Naive thymus-derived CD4-positive, alpha-beta T cell (primary cell): ENCODE data around the gene FLNC. TPM values are rescaled to one million over a fixed set of nuclear protein-coding genes. Genes with fewer than 3 reads are reported as not detected.

Source experiments
- ATAC-seq: fragments of 150-1000 bp; cut with Tn5 transposase; 2 replicates; pipeline ENCODE4 v1.10.0; 2021; ENCODE audit warnings: mild to moderate bottlenecking, moderate library complexity
- CTCF ChIA-PET: fragments of 350-600 bp; sonication (Branson Sonifier 250); formaldehyde crosslinking; loops from one replicate; lab custom pipeline; 2021; ENCODE audit warnings: antibody characterized with exemption; lab: Charles Lee
- POLR2A ChIA-PET: fragments of 350-600 bp; sonication (Branson Sonifier 250); formaldehyde crosslinking; loops from one replicate; lab custom pipeline; 2021; ENCODE audit warnings: antibody characterized with exemption, inconsistent platforms; lab: Charles Lee
- DNase-seq, 9 donors: peaks; one replicate each; pipeline versions ENCODE4 v3.0.0 to v3.0.0-alpha.2; 2020 to 2022; ENCODE audit warnings: mixed read lengths in 1 of 9
- H3K27ac ChIP-seq: one replicate; pipeline ENCODE4 v1.7.0; 2013; ENCODE audit warnings: mild to moderate bottlenecking, low read depth, low read length, moderate library complexity
- H3K27me3 ChIP-seq, 2 donors: one replicate each; pipeline ENCODE4 v1.7.0; 2013; ENCODE audit warnings: low read length in 2 of 2, mild to moderate bottlenecking in 2 of 2, moderate library complexity in 2 of 2; ENCODE audit not compliant: control insufficient read depth in 2 of 2, insufficient read depth in 2 of 2
- H3K36me3 ChIP-seq, 3 experiments: 1 replicate in 2 of 3; 2 replicates in 1 of 3; pipeline ENCODE4 v1.7.0; 2013; ENCODE audit warnings: low read length in 3 of 3, mild to moderate bottlenecking in 3 of 3, moderate library complexity in 1 of 3; ENCODE audit not compliant: insufficient read depth in 3 of 3, control insufficient read depth in 2 of 3
- H3K4me1 ChIP-seq, 2 donors: one replicate each; pipeline ENCODE4 v1.7.0; 2013; ENCODE audit warnings: low read length in 2 of 2, mild to moderate bottlenecking in 2 of 2, moderate library complexity in 1 of 2; ENCODE audit not compliant: control insufficient read depth in 2 of 2, insufficient read depth in 2 of 2
- H3K4me3 ChIP-seq: 2 replicates; pipeline ENCODE4 v1.7.0; 2013; ENCODE audit warnings: mild to moderate bottlenecking, low read length
- H3K9me3 ChIP-seq, 3 experiments: 1 replicate in 2 of 3; 2 replicates in 1 of 3; pipeline ENCODE4 v1.7.0; 2013; ENCODE audit warnings: low read length in 3 of 3; ENCODE audit not compliant: control insufficient read depth in 2 of 3
- H3K27ac Mint-ChIP-seq, 9 donors: one replicate each; pipeline ENCODE4 v1.8.0; 2020 to 2022; ENCODE audit warnings: mixed read lengths in 9 of 9, mild to moderate bottlenecking in 8 of 9, moderate library complexity in 5 of 9, inconsistent platforms in 2 of 9
- H3K27me3 Mint-ChIP-seq, 5 donors: one replicate each; pipeline ENCODE4 v1.8.0; 2021 to 2022; ENCODE audit warnings: mixed read lengths in 5 of 5, mild to moderate bottlenecking in 1 of 5
- H3K36me3 Mint-ChIP-seq, 5 donors: one replicate each; pipeline ENCODE4 v1.8.0; 2020 to 2022; ENCODE audit warnings: mixed read lengths in 5 of 5, mild to moderate bottlenecking in 3 of 5, inconsistent platforms in 1 of 5
- H3K4me1 Mint-ChIP-seq, 7 donors: one replicate each; pipeline ENCODE4 v1.8.0; 2020 to 2022; ENCODE audit warnings: mixed read lengths in 7 of 7, mild to moderate bottlenecking in 3 of 7, inconsistent platforms in 1 of 7
- H3K4me3 Mint-ChIP-seq, 10 donors: one replicate each; pipeline ENCODE4 v1.8.0; 2020 to 2022; ENCODE audit warnings: mild to moderate bottlenecking in 10 of 10, mixed read lengths in 10 of 10, moderate library complexity in 6 of 10, inconsistent platforms in 2 of 10
- H3K9me3 Mint-ChIP-seq, 11 donors: one replicate each; pipeline ENCODE4 v1.8.0; 2020 to 2022; ENCODE audit warnings: mixed read lengths in 11 of 11, mild to moderate bottlenecking in 4 of 11, inconsistent platforms in 1 of 11, moderate library complexity in 1 of 11
- intact Hi-C, 2 donors: fragments of 100-400 bp; cut with micrococcal nuclease; formaldehyde crosslinking; loops; one replicate each; pipeline ENCODE4 v1.15.1; 2023
- polyA plus RNA-seq, 2 donors: library from polyadenylated mRNA; unstranded; fragments of 300-500 nt; fragmentation: Illumina TruSeq; gene quantifications; one replicate each; pipeline ENCODE4 v1.2.3, GENCODE V29; 2021
- total RNA-seq, 6 experiments: library from RNA in 5 of 6; stranded (reverse) in 5 of 6; gene quantifications; 1 replicate in 5 of 6; 2 replicates in 1 of 6; pipeline ENCODE4 v1.2.3 and lab custom pipeline; 2021 to 2026

Gene FLNC
- total and polyA plus RNA-seq, 7 experiments from 2014 or later = 0.05 to 0.19 TPM; not detected in 5

DNA sequence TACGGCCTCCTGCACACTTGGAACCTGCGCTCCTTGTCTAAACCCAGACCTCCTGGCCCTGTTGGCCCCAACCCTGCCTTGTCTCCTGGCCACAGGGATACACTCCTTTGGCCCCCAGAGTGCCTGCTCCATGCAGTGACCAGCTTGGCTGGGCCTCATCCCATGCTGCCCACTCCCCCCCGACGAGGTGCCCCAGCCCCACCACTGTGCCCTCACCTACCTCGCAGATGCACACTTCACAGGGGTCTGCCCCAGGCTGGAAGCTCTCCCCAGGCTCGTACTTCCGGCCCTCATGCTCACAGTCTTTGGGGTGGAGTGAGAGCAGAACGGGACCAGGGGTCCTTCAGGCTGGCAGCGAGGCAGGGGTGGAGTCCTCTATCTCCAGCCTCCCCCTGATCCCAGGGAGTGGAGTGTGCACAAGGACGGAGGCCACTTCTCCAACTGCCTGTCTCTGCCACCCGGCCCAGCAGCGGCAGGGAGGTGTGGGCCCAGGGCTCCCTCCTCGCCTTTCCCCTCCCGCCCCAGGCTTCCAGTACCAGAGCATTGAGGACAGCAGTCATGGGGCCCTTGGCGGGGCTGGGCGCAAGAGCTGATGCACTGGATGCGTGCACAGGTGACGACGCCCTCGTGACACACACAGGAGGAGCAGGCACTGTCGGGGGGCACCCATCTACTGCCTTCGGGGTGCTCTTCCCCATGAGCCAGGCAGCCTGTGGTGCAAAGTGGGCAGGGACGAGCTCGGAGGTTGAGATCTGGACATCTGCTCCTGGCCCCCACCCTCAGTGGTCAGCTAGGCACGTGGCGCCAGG lies 54.6 kb downstream of the FLNC start:
- Histone ChIP-seq H3K27ac (no peak overlapping the region), H3K27me3 (peaks cover 0 to 3% of the 10 kb centered on the region in 2 donors), H3K4me1 (no peaks in the 10 kb centered on the region), H3K9me3 (no peaks in the 10 kb centered on the region), H3K36me3 (no peaks in the 10 kb centered on the region), H3K4me3 (no peak overlapping the region)
- POLR2A ChIA-PET = interaction anchor here (0.9 kb wide), 1 partner anchor 50 kb away, joined by 4 read pairs; no protein-coding TSS in a partner anchor
- intact Hi-C loops = loop anchor here in 1 of 2 donors (5.0 kb wide), 1 partner anchor 412 kb away; no protein-coding TSS in a partner anchor
- Mint-ChIP-seq H3K27ac (no peak overlapping the region), H3K9me3 (no peaks in the 10 kb centered on the region), H3K36me3 (no peaks in the 10 kb centered on the region), H3K4me1 (peaks cover 0 to 3% (median 0%) of the 10 kb centered on the region in 7 donors), H3K27me3 (peaks cover 3 to 11% (median 4%) of the 10 kb centered on the region in 5 donors), H3K4me3 (no peak overlapping the region)
- DNase-seq = no peak
- ATAC-seq = no peak
- CTCF ChIA-PET = interaction anchor here (1.1 to 1.8 kb wide), 2 partner anchors 90 to 411 kb away, joined by 3 to 7 read pairs; no protein-coding TSS in a partner anchor

DNA sequence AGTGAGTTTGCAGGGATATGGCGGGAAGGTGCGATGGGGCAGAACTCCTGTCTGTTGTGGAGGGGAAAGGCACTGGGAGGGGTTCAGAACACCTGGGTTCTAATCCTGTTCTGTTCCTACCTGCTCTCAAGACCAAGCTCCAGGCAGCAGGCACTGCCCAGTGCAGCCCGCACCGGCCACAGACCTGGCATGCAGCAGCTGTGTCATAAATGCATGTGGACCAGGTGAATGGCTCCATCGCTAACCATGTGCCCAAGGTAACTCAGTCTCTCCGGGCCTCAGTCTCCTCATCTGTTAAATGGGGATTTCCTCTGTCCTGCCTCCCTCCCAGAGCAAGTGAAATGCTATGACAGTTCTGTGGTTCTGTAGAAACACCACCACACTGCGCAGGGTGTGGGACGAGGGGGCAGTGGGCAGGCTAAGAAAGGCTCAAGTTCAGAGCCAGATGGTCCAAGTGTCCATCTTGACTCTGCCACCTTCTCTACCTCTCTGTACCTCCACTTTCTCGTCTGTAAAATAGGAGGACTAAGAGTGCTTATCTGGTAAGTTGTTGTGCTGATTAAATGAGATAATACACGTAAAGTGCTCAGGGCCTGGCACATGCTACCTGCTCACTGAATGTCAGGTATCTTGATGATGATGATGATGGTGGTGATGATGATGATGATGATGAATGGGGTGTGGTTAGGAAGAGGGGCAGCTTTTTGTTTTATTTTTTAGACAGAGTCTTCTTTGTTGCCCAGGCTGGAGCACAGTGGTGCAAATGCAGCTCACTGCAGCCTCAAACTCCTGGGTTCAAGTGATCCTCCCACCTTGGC lies 55.4 kb downstream of the FLNC start:
- Histone ChIP-seq H3K36me3 (no peaks in the 10 kb centered on the region), H3K4me3 (no peak overlapping the region), H3K4me1 (no peaks in the 10 kb centered on the region), H3K9me3 (no peaks in the 10 kb centered on the region), H3K27ac (no peak overlapping the region), H3K27me3 (peaks cover 0 to 3% of the 10 kb centered on the region in 2 donors)
- ChIA-PET CTCF (interaction anchor here (1.1 kb wide), 1 partner anchor 91 kb away, joined by 3 read pairs; no protein-coding TSS in a partner anchor), POLR2A (interaction anchor here (0.6 kb wide), 1 partner anchor 1125 kb away, joined by 3 read pairs; no protein-coding TSS in a partner anchor)
- DNase-seq (no peak), ATAC-seq (no peak)
- Mint-ChIP-seq H3K4me3 (no peak overlapping the region), H3K27me3 (peaks cover 5 to 17% (median 9%) of the 10 kb centered on the region in 5 donors), H3K9me3 (no peaks in the 10 kb centered on the region), H3K27ac (no peak overlapping the region), H3K4me1 (peaks cover 0 to 3% (median 0%) of the 10 kb centered on the region in 7 donors), H3K36me3 (no peaks in the 10 kb centered on the region)
- intact Hi-C loops = no loop called here

- Histone ChIP-seq H3K27ac (no peak overlapping the region), H3K4me3 (no peak overlapping the region), H3K9me3 (no peaks in the 10 kb centered on the region), H3K27me3 (peaks cover 0 to 3% of the 10 kb centered on the region in 2 donors), H3K4me1 (no peaks in the 10 kb centered on the region), H3K36me3 (no peaks in the 10 kb centered on the region)
- Mint-ChIP-seq H3K36me3 (no peaks in the 10 kb centered on the region), H3K4me1 (peaks cover 0 to 3% (median 0%) of the 10 kb centered on the region in 7 donors), H3K27me3 (peaks cover 5 to 17% (median 10%) of the 10 kb centered on the region in 5 donors), H3K4me3 (no peak overlapping the region), H3K9me3 (no peaks in the 10 kb centered on the region), H3K27ac (no peak overlapping the region)
- POLR2A ChIA-PET = interaction anchor here (0.6 kb wide), 1 partner anchor 1124 kb away, joined by 3 read pairs; no protein-coding TSS in a partner anchor
- intact Hi-C loops = no loop called here
- ATAC-seq (no peak), DNase-seq (no peak)
- CTCF ChIA-PET = no interaction called here
These were observed 56.4 kb downstream of the FLNC start for GRCh38 chr7:128886391-128887168.

DNA sequence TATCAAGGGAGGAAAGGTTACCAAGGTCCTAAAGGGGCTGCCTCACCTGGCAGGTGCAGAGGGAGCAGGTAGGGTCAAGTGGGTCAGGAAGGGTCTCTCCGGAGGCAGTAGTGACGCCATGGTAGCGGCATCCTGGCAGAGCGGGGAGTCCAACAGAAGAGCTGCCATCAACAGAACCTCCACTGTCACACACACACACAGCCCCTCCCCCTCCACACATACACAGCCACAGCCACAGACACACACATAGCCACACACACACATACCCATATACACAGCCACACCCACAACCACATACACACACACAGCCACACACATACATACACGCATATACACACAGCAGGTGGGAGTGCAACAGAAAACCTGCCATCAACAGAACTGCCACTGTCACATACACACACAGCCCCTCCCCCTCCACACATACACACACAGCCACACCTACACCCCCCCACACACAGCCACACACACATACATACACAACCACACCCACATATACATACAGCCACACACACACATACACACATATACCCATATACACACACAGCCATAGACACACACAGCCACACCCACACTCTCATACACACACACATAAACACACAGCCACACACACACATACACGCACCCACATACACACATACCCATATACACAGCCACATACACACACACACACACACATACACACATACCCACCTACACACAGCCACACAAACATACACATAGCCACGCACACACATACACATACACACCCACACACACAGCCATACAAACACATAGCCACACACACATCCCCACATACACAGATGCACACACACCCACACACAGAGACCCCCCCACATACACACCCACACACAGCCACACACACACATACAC lies 57.2 kb downstream of the FLNC start:
- H3K36me3 Mint-ChIP-seq = no peaks in the 10 kb centered on the region
- peaks cover 0 to 3% of the 10 kb centered on the region in 2 donors for H3K27me3 ChIP-seq

DNA sequence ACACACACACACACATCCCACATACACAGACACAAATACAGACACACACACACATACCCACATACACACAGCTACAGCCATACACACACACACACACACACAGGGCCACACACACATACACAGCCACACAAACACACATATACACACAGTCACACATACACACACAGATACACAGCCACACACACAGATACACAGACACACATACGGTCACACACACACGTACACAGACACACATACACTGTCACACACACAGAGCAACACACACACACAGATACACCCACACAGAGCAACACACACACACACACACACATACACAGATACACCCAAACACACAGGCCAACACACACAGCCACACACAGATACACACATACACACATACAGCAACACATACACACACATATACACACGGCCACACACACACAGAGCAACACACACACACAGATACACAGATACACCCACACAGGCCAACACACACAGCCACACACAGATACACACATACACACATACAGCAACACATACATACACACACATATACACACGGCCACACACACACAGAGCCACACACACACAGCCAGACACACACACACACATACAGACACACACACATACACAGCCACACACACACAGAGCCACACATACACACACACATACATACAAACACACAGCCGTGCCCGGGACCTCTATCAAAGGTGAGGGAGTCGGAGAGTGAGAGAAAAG lies 58.0 kb downstream of the FLNC start:
- Mint-ChIP-seq H3K27ac (no peak overlapping the region), H3K27me3 (peaks cover 5 to 20% (median 15%) of the 10 kb centered on the region in 5 donors), H3K36me3 (no peaks in the 10 kb centered on the region), H3K9me3 (no peaks in the 10 kb centered on the region), H3K4me3 (no peak overlapping the region), H3K4me1 (peaks cover 0 to 3% (median 0%) of the 10 kb centered on the region in 7 donors)
- peaks cover 0 to 3% of the 10 kb centered on the region in 2 donors for H3K27me3 ChIP-seq
- no peak for DNase-seq
- no peak overlapping the region for H3K27ac ChIP-seq
- POLR2A ChIA-PET = no interaction called here
- CTCF ChIA-PET = no interaction called here
- intact Hi-C loops = no loop called here
- H3K4me3 ChIP-seq = no peak overlapping the region
- no peaks in the 10 kb centered on the region for H3K36me3 ChIP-seq
- H3K4me1 ChIP-seq = no peaks in the 10 kb centered on the region
- no peak for ATAC-seq
- no peaks in the 10 kb centered on the region for H3K9me3 ChIP-seq

More for the DNA sequence above, 57.2 kb downstream of the FLNC start:
- H3K27me3 Mint-ChIP-seq = peaks cover 5 to 20% (median 15%) of the 10 kb centered on the region in 5 donors
- DNase-seq = no peak
- H3K27ac ChIP-seq = no peak overlapping the region
- no peaks in the 10 kb centered on the region for H3K36me3 ChIP-seq
- no peak overlapping the region for H3K4me3 ChIP-seq
- no peaks in the 10 kb centered on the region for H3K9me3 Mint-ChIP-seq
- H3K9me3 ChIP-seq = no peaks in the 10 kb centered on the region
- no peak overlapping the region for H3K4me3 Mint-ChIP-seq
- POLR2A ChIA-PET = no interaction called here
- intact Hi-C loops = no loop called here
- H3K4me1 ChIP-seq = no peaks in the 10 kb centered on the region
- no peak for ATAC-seq
- no peak overlapping the region for H3K27ac Mint-ChIP-seq
- H3K4me1 Mint-ChIP-seq = peaks cover 0 to 3% (median 0%) of the 10 kb centered on the region in 7 donors
- CTCF ChIA-PET = no interaction called here
